HG03571 (cell line): Measurements from ENCODE around the gene ABCB7.
"Not testable (repeated sequence)": the region's sequence is repeated elsewhere in the genome, so short reads cannot be mapped to it uniquely, and the experiment has no call there.

Experiments
- ATAC-seq: cut with Tn5 transposase; IDR thresholded peaks from one replicate; pipeline ENCODE4 v1.9.1; 2021; ENCODE audit not compliant: unreplicated experiment

Gene ABCB7

GRCh38 chrX:75106772-75107171, 49.3 kb downstream of the ABCB7 start:
- ATAC-seq = no peak

GRCh38 chrX:75096331-75096730, 59.8 kb downstream of the ABCB7 start:
- ATAC-seq = no peak

GRCh38 chrX:75086731-75087195, 69.3 kb downstream of the ABCB7 start:
- ATAC-seq = no peak

- no peak for ATAC-seq
Measured at GRCh38 chrX:75084757-75085156, 71.3 kb downstream of the ABCB7 start.

- ATAC-seq = no peak
Measured at GRCh38 chrX:75076429-75076828, 79.7 kb downstream of the ABCB7 start.

GRCh38 chrX:75074475-75074874, 81.6 kb downstream of the ABCB7 start:
- ATAC-seq = no peak

- ATAC-seq = no peak
Measured at GRCh38 chrX:75071334-75071733, 84.7 kb downstream of the ABCB7 start.

GRCh38 chrX:75067931-75068330, 88.2 kb downstream of the ABCB7 start:
- no peak for ATAC-seq

- ATAC-seq = no peak
Measured at GRCh38 chrX:75061701-75062100, 94.4 kb downstream of the ABCB7 start.

GRCh38 chrX:75051047-75051446, 105.0 kb downstream of the ABCB7 start:
- ATAC-seq = no peak

GRCh38 chrX:75045369-75045768, 110.7 kb downstream of the ABCB7 start:
- no peak for ATAC-seq

GRCh38 chrX:75044142-75044541, 111.9 kb downstream of the ABCB7 start:
- not testable (repeated sequence) for ATAC-seq

GRCh38 chrX:75038925-75039324, 117.2 kb downstream of the ABCB7 start:
- ATAC-seq = no peak
